ENCODE results near the gene GPC1.

GPC1 gene

DNA sequence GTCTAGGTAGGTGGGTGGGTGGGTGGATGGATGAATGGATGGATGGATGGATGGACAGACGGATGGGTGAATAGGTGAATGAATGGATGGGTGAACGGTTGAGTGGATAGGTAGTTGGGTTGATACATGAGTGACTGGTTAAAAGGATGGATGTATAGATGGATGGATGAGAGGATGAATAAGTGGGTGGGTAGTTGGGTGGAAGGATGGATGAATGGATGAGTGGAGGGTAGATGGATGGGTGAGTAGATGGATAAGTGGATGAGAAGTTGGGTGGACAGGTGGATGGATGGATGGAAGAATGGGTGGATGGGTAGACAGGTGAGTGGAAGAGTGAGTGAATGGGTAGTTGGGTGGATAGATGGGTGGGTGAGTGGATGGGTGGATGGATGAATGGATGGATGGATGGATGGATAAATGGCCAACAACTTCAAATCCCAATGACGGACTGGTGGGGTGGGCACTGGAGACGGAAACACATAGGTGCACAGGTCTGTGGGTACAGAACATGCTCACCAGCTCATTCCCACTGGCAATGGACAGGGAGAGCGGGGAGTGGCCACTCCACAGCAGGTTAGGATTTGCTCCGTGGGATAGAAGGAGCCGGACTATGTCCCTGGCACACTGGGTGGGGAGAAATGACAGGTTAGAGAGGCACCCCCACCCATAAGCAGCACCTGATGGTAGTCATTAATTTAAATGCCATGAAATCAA is 73.5 kb downstream of the GPC1 start:
- no peak for ATAC-seq
- no peak for TF ChIP-seq ZFP30 (CRISPR knock-in tag; IDR thresholded peaks at IDR 0.05)
- TF ChIP-seq TOX (CRISPR knock-in tag; IDR thresholded peaks at IDR 0.05; ENCODE audit: borderline replicate concordance): no peak
- no peak for TF ChIP-seq ZFP3 (CRISPR knock-in tag; IDR thresholded peaks at IDR 0.05)
- no peak for TF ChIP-seq ARNTL (CRISPR knock-in tag; IDR thresholded peaks at IDR 0.05; ENCODE audit: borderline replicate concordance, low read depth)
- TF ChIP-seq OSR1 (CRISPR knock-in tag; IDR thresholded peaks at IDR 0.05): no peak
- TF ChIP-seq TCF4 (CRISPR knock-in tag; IDR thresholded peaks at IDR 0.05; ENCODE audit: borderline replicate concordance): no peak
- no peak for TF ChIP-seq SNAI2 (CRISPR knock-in tag; IDR thresholded peaks at IDR 0.05)
- no peak for TF ChIP-seq ZNF565 (CRISPR knock-in tag; conservative IDR thresholded peaks at IDR 0.05; ENCODE audit: low read depth)
- no peak for TF ChIP-seq CSDC2 (CRISPR knock-in tag; IDR thresholded peaks at IDR 0.05)
- TF ChIP-seq PPARA (CRISPR knock-in tag; IDR thresholded peaks at IDR 0.05; ENCODE audit: borderline replicate concordance): no peak
- TF ChIP-seq, protein P1, sequence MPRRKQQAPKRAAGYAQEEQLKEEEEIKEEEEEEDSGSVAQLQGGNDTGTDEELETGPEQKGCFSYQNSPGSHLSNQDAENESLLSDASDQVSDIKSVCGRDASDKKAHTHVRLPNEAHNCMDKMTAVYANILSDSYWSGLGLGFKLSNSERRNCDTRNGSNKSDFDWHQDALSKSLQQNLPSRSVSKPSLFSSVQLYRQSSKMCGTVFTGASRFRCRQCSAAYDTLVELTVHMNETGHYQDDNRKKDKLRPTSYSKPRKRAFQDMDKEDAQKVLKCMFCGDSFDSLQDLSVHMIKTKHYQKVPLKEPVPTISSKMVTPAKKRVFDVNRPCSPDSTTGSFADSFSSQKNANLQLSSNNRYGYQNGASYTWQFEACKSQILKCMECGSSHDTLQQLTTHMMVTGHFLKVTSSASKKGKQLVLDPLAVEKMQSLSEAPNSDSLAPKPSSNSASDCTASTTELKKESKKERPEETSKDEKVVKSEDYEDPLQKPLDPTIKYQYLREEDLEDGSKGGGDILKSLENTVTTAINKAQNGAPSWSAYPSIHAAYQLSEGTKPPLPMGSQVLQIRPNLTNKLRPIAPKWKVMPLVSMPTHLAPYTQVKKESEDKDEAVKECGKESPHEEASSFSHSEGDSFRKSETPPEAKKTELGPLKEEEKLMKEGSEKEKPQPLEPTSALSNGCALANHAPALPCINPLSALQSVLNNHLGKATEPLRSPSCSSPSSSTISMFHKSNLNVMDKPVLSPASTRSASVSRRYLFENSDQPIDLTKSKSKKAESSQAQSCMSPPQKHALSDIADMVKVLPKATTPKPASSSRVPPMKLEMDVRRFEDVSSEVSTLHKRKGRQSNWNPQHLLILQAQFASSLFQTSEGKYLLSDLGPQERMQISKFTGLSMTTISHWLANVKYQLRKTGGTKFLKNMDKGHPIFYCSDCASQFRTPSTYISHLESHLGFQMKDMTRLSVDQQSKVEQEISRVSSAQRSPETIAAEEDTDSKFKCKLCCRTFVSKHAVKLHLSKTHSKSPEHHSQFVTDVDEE (CRISPR knock-in tag; IDR thresholded peaks at IDR 0.05): no peak
- no peak for TF ChIP-seq ZC3H10 (CRISPR knock-in tag; IDR thresholded peaks at IDR 0.05)
- no peak for TF ChIP-seq ESRRG (CRISPR knock-in tag; IDR thresholded peaks at IDR 0.05)
- TF ChIP-seq GLIS3 (CRISPR knock-in tag; IDR thresholded peaks at IDR 0.05): no peak
- TF ChIP-seq, protein P2, sequence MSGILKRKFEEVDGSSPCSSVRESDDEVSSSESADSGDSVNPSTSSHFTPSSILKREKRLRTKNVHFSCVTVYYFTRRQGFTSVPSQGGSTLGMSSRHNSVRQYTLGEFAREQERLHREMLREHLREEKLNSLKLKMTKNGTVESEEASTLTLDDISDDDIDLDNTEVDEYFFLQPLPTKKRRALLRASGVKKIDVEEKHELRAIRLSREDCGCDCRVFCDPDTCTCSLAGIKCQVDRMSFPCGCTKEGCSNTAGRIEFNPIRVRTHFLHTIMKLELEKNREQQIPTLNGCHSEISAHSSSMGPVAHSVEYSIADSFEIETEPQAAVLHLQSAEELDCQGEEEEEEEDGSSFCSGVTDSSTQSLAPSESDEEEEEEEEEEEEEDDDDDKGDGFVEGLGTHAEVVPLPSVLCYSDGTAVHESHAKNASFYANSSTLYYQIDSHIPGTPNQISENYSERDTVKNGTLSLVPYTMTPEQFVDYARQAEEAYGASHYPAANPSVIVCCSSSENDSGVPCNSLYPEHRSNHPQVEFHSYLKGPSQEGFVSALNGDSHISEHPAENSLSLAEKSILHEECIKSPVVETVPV (CRISPR knock-in tag; IDR thresholded peaks at IDR 0.05): no peak
- no peak for TF ChIP-seq POU6F1 (CRISPR knock-in tag; IDR thresholded peaks at IDR 0.05; ENCODE audit: borderline replicate concordance, low read depth)

GRCh38 chr2:240509667-240510512 is 74.4 kb downstream of the GPC1 start:
- no peak for ATAC-seq
- TF ChIP-seq ZC3H10 (CRISPR knock-in tag; IDR thresholded peaks at IDR 0.05) (no peak), BACH2 (CRISPR knock-in tag; IDR thresholded peaks at IDR 0.05; ENCODE audit: borderline replicate concordance) (no peak), PPARA (CRISPR knock-in tag; IDR thresholded peaks at IDR 0.05; ENCODE audit: borderline replicate concordance) (no peak), SNAI2 (CRISPR knock-in tag; IDR thresholded peaks at IDR 0.05) (no peak), ARNTL (CRISPR knock-in tag; IDR thresholded peaks at IDR 0.05; ENCODE audit: borderline replicate concordance, low read depth) (no peak), ZNF8 (CRISPR knock-in tag; IDR thresholded peaks at IDR 0.05) (no peak), ESRRG (CRISPR knock-in tag; IDR thresholded peaks at IDR 0.05) (no peak), OSR1 (CRISPR knock-in tag; IDR thresholded peaks at IDR 0.05) (no peak), ZNF565 (CRISPR knock-in tag; conservative IDR thresholded peaks at IDR 0.05; ENCODE audit: low read depth) (no peak), TCF4 (CRISPR knock-in tag; IDR thresholded peaks at IDR 0.05; ENCODE audit: borderline replicate concordance) (no peak), ZFP30 (CRISPR knock-in tag; IDR thresholded peaks at IDR 0.05) (no peak), RARB (CRISPR knock-in tag; IDR thresholded peaks at IDR 0.05) (no peak), CSDC2 (CRISPR knock-in tag; IDR thresholded peaks at IDR 0.05) (no peak), ISL1 (CRISPR knock-in tag; IDR thresholded peaks at IDR 0.05) (no peak)
- TF ChIP-seq, protein P2 (CRISPR knock-in tag; IDR thresholded peaks at IDR 0.05): no peak
